GM19397 (cell line): ENCODE measurements around the gene ANKS3.

ENCODE experiments used
- ATAC-seq: cut with Tn5 transposase; IDR thresholded peaks from one replicate; pipeline ENCODE4 v1.9.1; 2021; ENCODE audit warnings: mild to moderate bottlenecking, moderate library complexity; ENCODE audit not compliant: unreplicated experiment

The ANKS3 gene

GRCh38 chr16:4729876-4730275 is 4.2 kb downstream of the ANKS3 start:
- no peak for ATAC-seq

GRCh38 chr16:4728676-4729075 is 5.4 kb downstream of the ANKS3 start:
- no peak for ATAC-seq

- ATAC-seq = no peak
Measured at GRCh38 chr16:4726616-4727015, 7.5 kb downstream of the ANKS3 start.

GRCh38 chr16:4724661-4725270 is 9.3 kb downstream of the ANKS3 start:
- ATAC-seq = no peak

DNA sequence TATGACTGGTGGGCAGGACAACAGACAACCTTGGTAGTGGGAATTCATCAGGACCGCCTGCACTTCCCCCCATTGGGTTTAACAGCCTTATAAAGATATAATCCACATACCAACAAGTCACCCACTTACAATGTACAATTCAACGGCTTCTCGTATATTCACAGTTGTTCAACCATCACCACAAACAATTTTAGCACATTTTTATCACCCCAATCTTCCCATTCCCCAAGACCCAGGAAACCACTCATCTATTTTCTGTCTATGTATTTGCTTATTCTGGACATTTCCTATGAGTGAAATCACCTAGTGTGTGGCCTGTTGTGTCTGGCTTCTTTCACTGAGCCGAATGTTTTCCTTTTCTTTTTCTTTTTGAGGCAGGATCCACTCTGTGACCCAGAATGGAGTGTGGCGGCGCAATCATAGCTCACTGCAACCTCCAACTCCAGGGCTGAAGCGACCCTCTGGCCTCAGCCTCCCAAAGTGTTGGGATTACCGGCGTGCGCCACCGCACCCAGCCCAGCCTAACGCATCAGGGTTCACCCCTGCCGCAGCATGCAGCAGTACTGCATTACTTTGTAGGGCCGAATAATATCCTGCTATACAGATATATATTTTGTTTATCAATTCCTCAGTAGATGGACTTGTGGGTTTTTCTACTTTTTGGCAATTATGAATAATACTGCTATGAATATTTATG is 10.9 kb downstream of the ANKS3 start:
- ATAC-seq = no peak

GRCh38 chr16:4718466-4718865 is 15.6 kb downstream of the ANKS3 start:
- ATAC-seq = no peak

- ATAC-seq = no peak
Measured at GRCh38 chr16:4714996-4715395, 19.1 kb downstream of the ANKS3 start.

DNA sequence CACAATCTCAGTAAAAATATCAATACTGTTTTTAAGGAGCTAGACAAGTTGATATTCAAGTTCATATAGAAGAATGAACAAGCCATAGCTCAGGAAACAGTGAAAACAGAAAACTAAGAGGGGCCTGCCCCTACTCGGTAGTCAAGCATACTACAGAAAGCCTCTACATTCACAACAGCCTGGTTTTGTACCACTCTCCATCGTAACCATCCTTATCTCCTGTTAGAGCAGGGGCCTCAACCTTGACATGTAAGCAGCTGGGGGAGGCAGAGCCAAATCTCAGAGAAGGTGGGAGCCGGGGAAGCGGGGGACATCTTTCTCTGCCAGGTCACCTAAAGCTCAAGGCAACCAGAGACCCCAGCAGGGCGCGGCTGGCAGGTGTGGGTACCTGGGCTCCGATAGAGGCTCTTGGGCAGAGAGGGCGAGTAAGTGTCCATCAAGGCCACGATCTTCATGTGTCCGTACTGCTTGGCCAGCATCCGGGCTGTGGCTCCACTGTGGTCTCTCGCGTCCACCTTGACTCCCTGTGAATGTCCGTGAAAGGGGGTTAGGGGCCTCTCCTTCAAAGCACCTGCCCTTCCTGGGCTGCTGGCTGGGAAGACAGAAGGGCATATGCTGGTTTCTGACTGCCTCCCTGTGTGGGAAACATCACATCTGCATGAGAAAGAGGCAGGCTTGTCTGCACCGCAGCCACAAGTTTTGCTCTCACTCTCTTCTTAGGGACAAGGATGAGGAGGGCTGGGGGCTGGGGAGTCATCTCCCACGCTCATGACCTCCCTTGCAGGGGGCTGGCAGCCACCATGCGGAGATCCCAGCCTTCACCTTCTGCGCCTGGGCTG is 20.2 kb downstream of the ANKS3 start:
- ATAC-seq = no peak

GRCh38 chr16:4709481-4709880 is 24.6 kb downstream of the ANKS3 start:
- ATAC-seq = no peak

DNA sequence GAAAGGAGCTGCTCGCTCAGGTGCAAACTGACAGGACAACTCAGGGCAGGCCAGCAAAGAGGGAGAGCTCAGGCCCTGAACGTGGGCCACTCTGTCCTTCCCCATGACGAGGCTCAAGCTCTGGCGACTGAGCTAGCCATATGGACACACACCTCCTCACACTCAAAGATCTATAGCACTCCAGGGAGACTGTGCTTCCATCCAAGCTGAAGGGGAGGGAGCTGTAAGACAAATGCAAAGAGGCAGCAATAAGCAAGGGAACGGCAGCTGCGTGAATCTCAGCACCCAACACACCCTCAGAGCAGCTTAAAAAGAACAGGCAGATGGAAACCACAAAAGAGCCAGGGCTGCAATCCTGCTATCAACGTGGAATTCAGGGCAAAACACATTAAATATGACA is 27.2 kb downstream of the ANKS3 start:
- ATAC-seq = no peak

DNA sequence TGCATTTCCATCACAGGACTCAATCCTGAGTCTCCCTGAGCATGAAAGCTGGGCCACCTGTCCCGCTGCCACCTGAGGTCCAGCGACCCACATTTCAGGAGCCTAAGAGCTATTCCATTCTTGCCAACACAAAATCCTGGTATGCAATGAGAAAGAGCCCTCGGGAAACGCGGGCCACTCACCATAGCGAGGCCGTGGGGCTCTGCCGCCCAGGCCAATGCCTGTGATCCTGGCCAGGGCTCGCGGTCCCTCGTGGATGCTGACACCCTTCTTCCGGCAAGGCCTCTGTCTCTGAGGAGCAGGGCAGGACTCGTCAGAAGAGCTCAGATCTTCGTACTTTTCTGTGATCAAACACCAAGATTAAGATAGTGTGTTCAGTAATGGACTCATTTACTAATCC is 29.2 kb downstream of the ANKS3 start:
- no peak for ATAC-seq

- ATAC-seq = no peak
Measured at GRCh38 chr16:4704491-4704890, 29.6 kb downstream of the ANKS3 start.

- no peak for ATAC-seq
Measured at GRCh38 chr16:4703906-4704305, 30.2 kb downstream of the ANKS3 start.

- no peak for ATAC-seq
Measured at GRCh38 chr16:4702466-4702808, 31.6 kb downstream of the ANKS3 start.

- no peak for ATAC-seq
Measured at GRCh38 chr16:4701791-4702465, 32.1 kb downstream of the ANKS3 start.

DNA sequence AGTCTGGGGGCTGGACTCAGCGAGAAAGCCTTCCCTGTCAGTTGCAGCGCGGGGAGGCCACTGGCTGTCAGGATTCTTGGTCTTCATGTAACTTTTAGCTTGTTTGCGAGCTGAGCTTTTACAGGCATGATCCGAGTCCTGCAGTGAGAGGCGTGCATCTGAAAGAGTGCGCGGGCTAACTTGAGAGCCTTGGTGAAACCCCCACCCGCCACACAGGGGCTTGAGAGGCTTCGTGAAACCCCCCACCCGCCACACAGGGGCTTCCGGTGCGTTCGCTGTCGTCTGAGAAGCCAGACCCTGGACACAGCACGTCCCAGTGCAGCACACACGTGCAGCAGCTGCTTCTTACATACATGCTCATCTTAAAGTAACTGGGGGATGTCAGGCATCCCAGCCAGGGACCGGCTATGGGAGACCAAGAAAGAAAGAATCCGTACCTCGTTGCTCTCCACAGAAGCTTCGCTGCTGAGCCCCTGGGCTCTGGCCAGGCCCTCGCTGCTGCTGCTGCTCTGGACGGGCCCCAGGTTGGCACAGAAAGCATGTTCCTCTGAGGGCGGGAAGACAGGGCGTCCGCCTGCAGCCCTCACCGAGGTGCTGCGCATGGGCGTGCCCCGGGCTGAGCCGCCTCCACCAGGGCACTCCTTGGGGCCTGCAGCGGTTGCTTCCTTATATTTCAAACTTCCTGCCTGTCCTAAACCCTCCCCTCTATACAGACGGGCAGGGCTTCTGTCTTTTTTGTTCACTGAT is 32.9 kb downstream of the ANKS3 start:
- no peak for ATAC-seq

DNA sequence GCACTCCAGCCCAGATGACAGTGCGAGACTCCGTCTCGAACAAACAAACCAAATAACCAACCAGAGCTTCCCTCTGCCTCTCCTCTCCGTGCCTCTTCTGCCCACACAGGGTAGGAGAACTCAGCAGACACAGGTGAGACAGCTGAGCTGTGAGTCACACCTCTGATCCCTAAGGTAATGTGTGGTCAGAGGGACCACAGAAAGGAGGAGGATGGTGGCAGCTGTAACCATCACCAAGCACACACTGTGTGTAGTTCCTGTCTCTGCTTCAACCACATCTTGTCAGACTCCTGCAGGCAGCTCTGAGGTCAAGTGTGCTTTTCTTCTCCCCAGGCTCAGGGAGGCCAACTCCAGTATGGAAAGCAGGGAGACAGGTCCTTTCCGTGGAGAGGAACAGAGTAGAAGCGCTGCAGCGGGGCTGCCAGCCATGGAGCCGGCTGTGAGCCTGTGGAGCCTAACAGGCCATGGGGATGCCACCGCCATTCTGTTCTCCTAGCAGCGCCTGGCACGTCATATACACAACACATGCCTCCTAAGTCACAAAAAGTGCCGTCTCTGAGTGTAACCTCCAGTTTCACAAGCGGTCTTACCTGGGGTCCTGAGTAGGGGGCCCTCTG is 33.6 kb downstream of the ANKS3 start:
- ATAC-seq = no peak

- no peak for ATAC-seq
Measured at GRCh38 chr16:4699046-4699556, 35.0 kb downstream of the ANKS3 start.

GRCh38 chr16:4698321-4699045 is 35.6 kb downstream of the ANKS3 start:
- ATAC-seq = no peak
